GM12801 (cell line): Measurements from ENCODE around the gene MTG1.

Experiments
- TF ChIP-seq, protein P1 (sequence below): IDR thresholded peaks from one replicate; pipeline ENCODE4 v1.5.1; 2011; ENCODE audit warnings: control low read depth; ENCODE audit not compliant: insufficient read length; ENCODE audit errors: extremely low read depth

MTG1 gene

DNA sequence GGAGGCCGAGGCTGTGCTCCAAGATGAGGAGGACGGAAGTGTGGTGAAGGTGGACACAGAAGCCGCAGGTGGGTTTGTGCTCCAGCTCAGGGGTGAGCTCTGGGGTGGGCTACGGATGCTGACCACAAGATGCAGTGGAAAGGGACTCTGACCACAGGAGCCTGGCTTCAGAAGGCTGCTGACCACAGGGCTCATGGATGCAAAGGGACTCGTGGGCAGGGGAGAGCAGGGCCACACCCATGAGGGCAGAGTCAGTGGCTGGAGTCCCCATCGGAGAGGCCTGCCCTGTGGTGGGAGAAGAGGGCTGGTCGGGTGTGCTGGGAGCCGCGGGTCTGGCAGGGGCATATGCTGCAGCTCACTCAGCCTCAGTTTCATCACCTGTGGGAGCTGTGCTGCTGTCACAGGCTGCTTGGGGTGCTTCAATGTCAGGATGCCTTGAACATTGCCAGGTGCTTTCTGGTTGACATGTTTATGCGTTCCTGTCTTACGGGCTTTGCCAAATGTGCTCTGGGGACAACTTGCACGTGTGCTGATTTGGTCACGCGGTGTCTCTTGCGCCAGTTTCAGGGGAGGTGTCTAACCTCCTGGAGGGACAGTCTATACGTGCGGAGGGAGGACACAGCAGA is 73.4 kb downstream of the MTG1 start:
- TF ChIP-seq, protein P1, sequence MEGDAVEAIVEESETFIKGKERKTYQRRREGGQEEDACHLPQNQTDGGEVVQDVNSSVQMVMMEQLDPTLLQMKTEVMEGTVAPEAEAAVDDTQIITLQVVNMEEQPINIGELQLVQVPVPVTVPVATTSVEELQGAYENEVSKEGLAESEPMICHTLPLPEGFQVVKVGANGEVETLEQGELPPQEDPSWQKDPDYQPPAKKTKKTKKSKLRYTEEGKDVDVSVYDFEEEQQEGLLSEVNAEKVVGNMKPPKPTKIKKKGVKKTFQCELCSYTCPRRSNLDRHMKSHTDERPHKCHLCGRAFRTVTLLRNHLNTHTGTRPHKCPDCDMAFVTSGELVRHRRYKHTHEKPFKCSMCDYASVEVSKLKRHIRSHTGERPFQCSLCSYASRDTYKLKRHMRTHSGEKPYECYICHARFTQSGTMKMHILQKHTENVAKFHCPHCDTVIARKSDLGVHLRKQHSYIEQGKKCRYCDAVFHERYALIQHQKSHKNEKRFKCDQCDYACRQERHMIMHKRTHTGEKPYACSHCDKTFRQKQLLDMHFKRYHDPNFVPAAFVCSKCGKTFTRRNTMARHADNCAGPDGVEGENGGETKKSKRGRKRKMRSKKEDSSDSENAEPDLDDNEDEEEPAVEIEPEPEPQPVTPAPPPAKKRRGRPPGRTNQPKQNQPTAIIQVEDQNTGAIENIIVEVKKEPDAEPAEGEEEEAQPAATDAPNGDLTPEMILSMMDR, result no peak

DNA sequence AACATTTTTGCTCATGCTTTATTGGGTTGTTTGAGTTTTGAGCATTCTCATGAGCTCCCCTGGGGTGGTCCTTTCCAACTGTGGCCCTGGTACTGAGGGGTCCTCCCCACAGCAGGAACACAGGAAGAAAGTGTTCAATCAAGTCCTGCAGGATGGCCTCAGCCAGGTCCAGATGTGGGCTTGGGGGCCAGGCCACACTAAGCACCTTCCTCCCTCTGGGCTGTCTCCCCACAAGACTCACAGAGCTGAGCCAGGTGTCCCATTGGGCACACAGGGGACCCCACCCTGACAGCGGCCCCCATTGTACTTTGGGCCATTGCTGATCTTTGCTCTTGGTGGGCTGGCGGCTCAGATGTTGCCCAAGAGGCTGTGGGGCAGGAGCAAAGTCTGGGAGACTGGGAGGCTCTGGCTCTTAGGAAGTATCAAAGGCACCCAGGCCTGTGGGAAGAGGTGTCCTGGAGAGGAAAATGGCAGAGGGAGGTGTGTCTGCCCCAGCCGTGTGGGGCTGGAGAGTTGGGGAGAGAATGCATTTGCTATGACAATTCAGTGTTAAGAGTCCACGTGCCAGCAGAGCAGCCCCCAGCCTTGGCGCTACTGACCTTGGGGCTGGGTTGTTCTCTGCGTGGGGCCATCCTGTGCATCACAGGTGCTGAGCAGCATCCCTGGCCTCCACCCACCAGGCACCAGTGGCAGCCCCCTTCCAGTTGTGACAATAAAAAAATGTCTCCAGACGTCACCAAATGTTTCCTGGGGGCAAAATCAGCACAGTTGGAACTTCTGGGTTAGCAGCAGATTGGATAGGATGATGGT is 77.5 kb downstream of the MTG1 start:
- TF ChIP-seq, protein P1, result no peak
